ENCODE measurements around the gene TRIM60. TPM values are rescaled to one million over a fixed set of nuclear protein-coding genes. Genes with fewer than 3 reads are reported as not detected.
"Not testable (repeated sequence)": the region's sequence is repeated elsewhere in the genome, so short reads cannot be mapped to it uniquely, and the experiment has no call there.

TRIM60 gene
- total RNA-seq (2014; rRNA removed; shearing (Covaris generic)) (not detected in 2 replicates), polyA plus RNA-seq (2016; fragmentation: Nextera tagmentation; extraction: Ambion mirVana) (not detected in 2 replicates)

DNA sequence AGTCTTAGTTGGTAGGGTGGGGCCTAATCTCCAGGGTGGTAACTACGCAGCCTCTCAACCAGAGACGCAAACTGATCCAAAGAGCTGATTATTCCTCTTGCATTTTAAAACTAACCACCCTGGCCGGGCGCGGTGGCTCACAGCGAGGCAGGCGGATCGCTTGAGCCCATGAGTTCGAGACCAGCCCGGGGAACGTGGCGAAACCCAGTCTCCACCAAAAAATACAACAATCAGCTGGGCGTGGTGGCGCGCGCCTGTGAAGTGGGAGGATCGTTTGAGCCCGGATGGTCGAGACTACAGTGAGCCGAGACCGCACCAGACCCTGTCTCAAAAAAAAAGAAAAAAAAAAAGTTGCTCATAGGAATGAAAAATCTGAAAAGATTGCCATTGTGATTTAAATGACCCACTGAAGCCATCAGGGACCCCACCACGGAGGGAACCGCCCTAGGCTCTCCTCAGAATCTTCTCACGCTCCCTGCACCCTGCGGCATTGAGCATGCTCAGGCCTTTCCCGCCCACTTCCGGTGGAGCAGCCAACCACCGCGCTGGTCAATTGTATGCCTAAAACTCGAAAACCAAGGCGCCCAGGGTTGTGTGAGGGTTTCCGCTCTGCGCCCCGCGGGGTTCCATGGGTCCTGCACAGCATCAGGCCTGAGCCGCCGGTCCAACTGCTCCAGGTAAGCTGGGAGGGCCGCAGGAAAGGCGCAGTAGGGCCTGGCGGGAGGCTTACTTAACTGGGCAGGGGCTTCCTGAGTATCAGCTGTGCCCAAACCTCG lies at the start of gene TRIM60:
TSS of gene TRIM60 (plus strand) at position 564 of the 776 bp plus-strand sequence. CDS start 8,074 bp downstream, outside the sequence.
- no peaks in the 10 kb centered on the region for H3K36me3 ChIP-seq (ENCODE audit: low read depth)
- H3K27me3 ChIP-seq (replicated peaks; ENCODE audit: insufficient read depth) = no peaks in the 10 kb centered on the region
- no peak for DNase-seq
- no peaks in the 10 kb centered on the region for H3K9me2 ChIP-seq (ENCODE audit: insufficient read depth)
- no peak within 1 kb of the TSS for H3K4me3 ChIP-seq
- no peaks in the 10 kb centered on the region for H3K9me3 ChIP-seq (ENCODE audit: low read depth)
- H3K4me1 ChIP-seq (ENCODE audit: insufficient read depth) = no peaks in the 10 kb centered on the region
- TF ChIP-seq EZH2 (IDR thresholded peaks at IDR 0.05; ENCODE audit: insufficient read depth, poor library complexity, severe bottlenecking) = no peak
- no peaks in the 10 kb centered on the region for H4K20me1 ChIP-seq (ENCODE audit: insufficient read depth)
- no peak within 1 kb of the TSS for H3K4me2 ChIP-seq (ENCODE audit: unreplicated experiment)
- 81 to 85% methylated on average over 41 of the region's 41 CpGs for WGBS, 2 experiments (ENCODE audit: low coverage in 1 of 2, low lambda C conversion rate in 2 of 2, missing lambda C conversion rate in 2 of 2)
- no peaks in the 10 kb centered on the region for H3K79me2 ChIP-seq (ENCODE audit: insufficient read depth)
- H2AFZ ChIP-seq = no peak within 1 kb of the TSS
- H3K27ac ChIP-seq = no peak within 1 kb of the TSS
- in situ Hi-C loops (cut with MboI) = no loop called here
- H3F3A ChIP-seq (ENCODE audit: insufficient read depth) = no peaks in the 10 kb centered on the region
- H3K9ac ChIP-seq = no peak within 1 kb of the TSS

DNA sequence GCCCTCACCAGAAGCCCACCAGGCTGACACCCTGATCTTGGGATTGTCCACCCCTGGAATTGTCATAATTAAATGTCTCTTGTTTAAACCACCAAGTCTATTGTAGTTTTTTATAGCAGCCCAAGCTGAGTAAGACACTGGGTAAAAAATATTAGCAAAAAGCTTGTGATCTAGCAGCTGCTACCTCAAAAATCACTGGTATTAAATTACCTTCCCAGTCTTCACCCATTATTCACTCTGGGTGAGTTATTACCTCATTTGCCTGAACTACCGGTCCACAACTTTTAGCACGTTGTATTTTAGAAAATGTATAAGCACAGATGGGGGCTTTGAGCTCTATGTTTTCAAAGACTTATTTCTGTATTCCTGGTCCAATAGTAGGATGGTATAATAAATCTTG lies 42.3 kb upstream of the TRIM60 start:
- no peak overlapping the region for H3K27ac ChIP-seq
- no peak overlapping the region for H2AFZ ChIP-seq
- H3K79me2 ChIP-seq (ENCODE audit: insufficient read depth) = no peaks in the 10 kb centered on the region
- in situ Hi-C loops (cut with MboI) = no loop called here
- H3K27me3 ChIP-seq (replicated peaks; ENCODE audit: insufficient read depth) = no peaks in the 10 kb centered on the region
- no peak overlapping the region for H3K9ac ChIP-seq
- H3K36me3 ChIP-seq (ENCODE audit: low read depth) = no peaks in the 10 kb centered on the region
- H3K4me1 ChIP-seq (ENCODE audit: insufficient read depth) = no peaks in the 10 kb centered on the region
- H3K4me2 ChIP-seq (ENCODE audit: unreplicated experiment) = no peak overlapping the region
- TF ChIP-seq EZH2 (IDR thresholded peaks at IDR 0.05; ENCODE audit: insufficient read depth, poor library complexity, severe bottlenecking) (no peak), EZH2phosphoT487 (IDR thresholded peaks at IDR 0.05; ENCODE audit: insufficient read depth, low read depth) (no peak)
- WGBS, 2 experiments (ENCODE audit: low coverage in 1 of 2, low lambda C conversion rate in 2 of 2, missing lambda C conversion rate in 2 of 2) = 29 to 34% methylated on average over 2 of the region's 2 CpGs
- DNase-seq = no peak
- H4K20me1 ChIP-seq (ENCODE audit: insufficient read depth) = no peaks in the 10 kb centered on the region
- H3K9me3 ChIP-seq (ENCODE audit: low read depth) = no peaks in the 10 kb centered on the region
- H3F3A ChIP-seq (ENCODE audit: insufficient read depth) = no peaks in the 10 kb centered on the region
- no peak overlapping the region for H3K4me3 ChIP-seq
- no peaks in the 10 kb centered on the region for H3K9me2 ChIP-seq (ENCODE audit: insufficient read depth)

DNA sequence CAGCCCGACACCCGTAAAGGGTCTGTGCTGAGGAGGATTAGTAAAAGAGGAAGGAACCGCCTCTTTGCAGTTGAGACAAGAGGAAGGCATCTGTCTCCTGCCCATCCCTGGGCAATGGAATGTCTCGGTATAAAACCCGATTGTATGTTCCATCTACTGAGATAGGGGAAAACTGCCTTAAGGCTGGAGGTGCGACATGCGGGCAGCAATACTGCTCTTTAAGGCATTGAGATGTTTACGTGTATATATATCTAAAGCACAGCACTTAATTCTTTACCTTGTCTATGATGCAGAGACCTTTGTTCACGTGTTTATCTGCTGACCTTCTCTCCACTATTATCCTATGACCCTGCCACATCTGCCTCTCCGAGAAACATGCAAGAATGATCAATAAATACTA lies 41.0 kb upstream of the TRIM60 start:
- DNase-seq; H2AFZ ChIP-seq; H3K9me2 ChIP-seq (ENCODE audit: insufficient read depth); H3K9me3 ChIP-seq (ENCODE audit: low read depth); H3K4me1 ChIP-seq (ENCODE audit: insufficient read depth); H4K20me1 ChIP-seq (ENCODE audit: insufficient read depth); in situ Hi-C loops (cut with MboI); H3K4me2 ChIP-seq (ENCODE audit: unreplicated experiment); H3K27ac ChIP-seq; H3F3A ChIP-seq (ENCODE audit: insufficient read depth); H3K36me3 ChIP-seq (ENCODE audit: low read depth); H3K9ac ChIP-seq; H3K79me2 ChIP-seq (ENCODE audit: insufficient read depth); H3K27me3 ChIP-seq (replicated peaks; ENCODE audit: insufficient read depth); H3K4me3 ChIP-seq: not testable (repeated sequence)
- WGBS, 2 experiments (ENCODE audit: low coverage in 1 of 2, low lambda C conversion rate in 2 of 2, missing lambda C conversion rate in 2 of 2) = 63 to 65% methylated on average over 10 of the region's 10 CpGs

DNA sequence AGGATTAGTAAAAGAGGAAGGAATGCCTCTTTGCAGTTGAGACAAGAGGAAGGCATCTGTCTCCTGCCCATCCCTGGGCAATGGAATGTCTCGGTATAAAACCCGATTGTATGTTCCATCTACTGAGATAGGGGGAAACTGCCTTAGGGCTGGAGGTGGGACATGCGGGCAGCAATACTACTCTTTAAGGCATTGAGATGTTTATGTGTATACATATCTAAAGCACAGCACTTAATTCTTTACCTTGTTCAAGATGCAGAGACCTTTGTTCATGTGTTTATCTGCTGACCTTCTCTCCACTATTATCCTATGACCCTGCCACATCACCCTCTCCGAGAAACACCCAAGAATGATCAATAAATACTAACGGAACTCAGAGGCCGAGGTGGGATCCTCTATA lies 35.7 kb upstream of the TRIM60 start:
- H3F3A ChIP-seq (ENCODE audit: insufficient read depth); H3K9me2 ChIP-seq (ENCODE audit: insufficient read depth); H3K9me3 ChIP-seq (ENCODE audit: low read depth); DNase-seq; H3K4me3 ChIP-seq; H2AFZ ChIP-seq; H3K9ac ChIP-seq; H3K4me2 ChIP-seq (ENCODE audit: unreplicated experiment); H3K4me1 ChIP-seq (ENCODE audit: insufficient read depth); H3K27ac ChIP-seq; H3K36me3 ChIP-seq (ENCODE audit: low read depth); H3K79me2 ChIP-seq (ENCODE audit: insufficient read depth); H3K27me3 ChIP-seq (replicated peaks; ENCODE audit: insufficient read depth); in situ Hi-C loops (cut with MboI); H4K20me1 ChIP-seq (ENCODE audit: insufficient read depth): not testable (repeated sequence)
- WGBS, 2 experiments (ENCODE audit: low coverage in 1 of 2, low lambda C conversion rate in 2 of 2, missing lambda C conversion rate in 2 of 2) = 63 to 65% methylated on average over 6 of the region's 6 CpGs

DNA sequence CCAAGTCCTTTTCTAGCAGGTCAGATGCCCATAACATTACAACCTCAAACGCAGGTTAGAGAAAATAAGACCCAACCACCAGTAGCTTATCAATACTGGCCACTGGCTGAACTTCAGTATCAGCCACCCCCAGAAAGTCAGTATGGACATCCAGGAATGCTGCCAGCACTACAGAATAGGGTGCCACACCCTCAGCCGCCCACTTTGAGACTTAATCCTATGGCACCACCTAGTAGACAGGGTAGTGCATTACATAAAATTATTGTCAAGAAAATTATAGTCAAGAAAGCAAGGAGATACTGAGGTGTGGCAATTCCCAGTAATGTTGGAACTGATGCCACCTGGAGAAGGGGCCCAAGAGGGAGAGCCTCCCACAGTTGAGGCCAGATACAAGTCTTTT lies 34.5 kb upstream of the TRIM60 start:
- TF ChIP-seq EZH2phosphoT487 (IDR thresholded peaks at IDR 0.05; ENCODE audit: insufficient read depth, low read depth) (no peak), EZH2 (IDR thresholded peaks at IDR 0.05; ENCODE audit: insufficient read depth, poor library complexity, severe bottlenecking) (no peak)
- Histone ChIP-seq H2AFZ (no peak overlapping the region), H3F3A (ENCODE audit: insufficient read depth) (no peaks in the 10 kb centered on the region), H3K36me3 (ENCODE audit: low read depth) (no peaks in the 10 kb centered on the region), H3K9ac (no peak overlapping the region), H3K4me2 (ENCODE audit: unreplicated experiment) (no peak overlapping the region), H4K20me1 (ENCODE audit: insufficient read depth) (no peaks in the 10 kb centered on the region), H3K4me1 (ENCODE audit: insufficient read depth) (no peaks in the 10 kb centered on the region), H3K9me3 (ENCODE audit: low read depth) (no peaks in the 10 kb centered on the region), H3K27me3 (replicated peaks; ENCODE audit: insufficient read depth) (no peaks in the 10 kb centered on the region; the same call in 1 of the 2 replicates), H3K9me2 (ENCODE audit: insufficient read depth) (no peaks in the 10 kb centered on the region), H3K27ac (no peak overlapping the region), H3K4me3 (no peak overlapping the region), H3K79me2 (ENCODE audit: insufficient read depth) (no peaks in the 10 kb centered on the region)
- peak; percentile 66 for DNase-seq
- in situ Hi-C loops (cut with MboI) = no loop called here
- 45 to 55% methylated on average over 2 of the region's 2 CpGs for WGBS, 2 experiments (ENCODE audit: low coverage in 1 of 2, low lambda C conversion rate in 2 of 2, missing lambda C conversion rate in 2 of 2)

Data from GM23248 (cell line).